ENCODE measurements around the gene PARN.
"Not testable (repeated sequence)": the region's sequence is repeated elsewhere in the genome, so short reads cannot be mapped to it uniquely, and the experiment has no call there.

The PARN gene

GRCh38 chr16:14398014-14398717 lies 231.9 kb downstream of the PARN start:
- 80 to 96% methylated on average over 5 to 8 of the region's 11 CpGs for WGBS, 2 experiments (ENCODE audit: insufficient coverage in 2 of 2)
- no peaks in the 10 kb centered on the region for H3K36me3 ChIP-seq (ENCODE audit: control insufficient read depth, insufficient read depth, low read length)
- peaks cover 25% of the 10 kb centered on the region for H3K4me1 ChIP-seq (ENCODE audit: control insufficient read depth, insufficient read depth, low read length, poor library complexity, severe bottlenecking)
- no peaks in the 10 kb centered on the region for H3K9me3 ChIP-seq (ENCODE audit: control insufficient read depth, low read length)
- no peak overlapping the region for H3K4me3 ChIP-seq (ENCODE audit: extremely low read depth, insufficient read depth, low read length, poor library complexity, severe bottlenecking)
- H3K27ac ChIP-seq (ENCODE audit: low read depth, low read length, severe bottlenecking): no peak overlapping the region

GRCh38 chr16:14395710-14396304 lies 234.3 kb downstream of the PARN start:
- H3K9me3 ChIP-seq (ENCODE audit: control insufficient read depth, low read length); H3K27ac ChIP-seq (ENCODE audit: low read depth, low read length, severe bottlenecking); H3K36me3 ChIP-seq (ENCODE audit: control insufficient read depth, insufficient read depth, low read length); H3K4me3 ChIP-seq (ENCODE audit: extremely low read depth, insufficient read depth, low read length, poor library complexity, severe bottlenecking): not testable (repeated sequence)
- 97 to 98% methylated on average over 3 to 4 of the region's 10 CpGs for WGBS, 2 experiments (ENCODE audit: insufficient coverage in 2 of 2)
- H3K4me1 ChIP-seq (ENCODE audit: control insufficient read depth, insufficient read depth, low read length, poor library complexity, severe bottlenecking): peaks cover 19% of the 10 kb centered on the region

- Histone ChIP-seq H3K36me3 (ENCODE audit: control insufficient read depth, insufficient read depth, low read length) (no peaks in the 10 kb centered on the region), H3K9me3 (ENCODE audit: control insufficient read depth, low read length) (no peaks in the 10 kb centered on the region), H3K4me1 (ENCODE audit: control insufficient read depth, insufficient read depth, low read length, poor library complexity, severe bottlenecking) (peaks cover 11% of the 10 kb centered on the region), H3K27ac (ENCODE audit: low read depth, low read length, severe bottlenecking) (no peak overlapping the region), H3K4me3 (ENCODE audit: extremely low read depth, insufficient read depth, low read length, poor library complexity, severe bottlenecking) (no peak overlapping the region)
- no CpG with 5 or more reads among the region's 3 CpGs for WGBS, 2 experiments (ENCODE audit: insufficient coverage in 2 of 2)
These were observed 235.2 kb downstream of the PARN start for GRCh38 chr16:14394834-14395233.

GRCh38 chr16:14392960-14393359 lies 237.1 kb downstream of the PARN start:
- Histone ChIP-seq H3K4me1 (ENCODE audit: control insufficient read depth, insufficient read depth, low read length, poor library complexity, severe bottlenecking) (no peaks in the 10 kb centered on the region), H3K9me3 (ENCODE audit: control insufficient read depth, low read length) (no peaks in the 10 kb centered on the region), H3K4me3 (ENCODE audit: extremely low read depth, insufficient read depth, low read length, poor library complexity, severe bottlenecking) (no peak overlapping the region), H3K27ac (ENCODE audit: low read depth, low read length, severe bottlenecking) (no peak overlapping the region), H3K36me3 (ENCODE audit: control insufficient read depth, insufficient read depth, low read length) (no peaks in the 10 kb centered on the region)
- WGBS, 2 experiments (ENCODE audit: insufficient coverage in 2 of 2): 87 to 90% methylated on average over 6 of the region's 6 CpGs

- no peak overlapping the region for H3K27ac ChIP-seq (ENCODE audit: low read depth, low read length, severe bottlenecking)
- no peaks in the 10 kb centered on the region for H3K9me3 ChIP-seq (ENCODE audit: control insufficient read depth, low read length)
- WGBS, 2 experiments (ENCODE audit: insufficient coverage in 2 of 2): 100% methylated on average over 1 of the region's 1 CpG; no CpG with 5 or more reads in 1 of the 2 experiments
- no peaks in the 10 kb centered on the region for H3K36me3 ChIP-seq (ENCODE audit: control insufficient read depth, insufficient read depth, low read length)
- no peak overlapping the region for H3K4me3 ChIP-seq (ENCODE audit: extremely low read depth, insufficient read depth, low read length, poor library complexity, severe bottlenecking)
- no peaks in the 10 kb centered on the region for H3K4me1 ChIP-seq (ENCODE audit: control insufficient read depth, insufficient read depth, low read length, poor library complexity, severe bottlenecking)
These were observed 240.7 kb downstream of the PARN start for GRCh38 chr16:14389359-14389758.

GRCh38 chr16:14388243-14388642 lies 241.8 kb downstream of the PARN start:
- H3K4me1 ChIP-seq (ENCODE audit: control insufficient read depth, insufficient read depth, low read length, poor library complexity, severe bottlenecking): no peaks in the 10 kb centered on the region
- no peak overlapping the region for H3K4me3 ChIP-seq (ENCODE audit: extremely low read depth, insufficient read depth, low read length, poor library complexity, severe bottlenecking)
- H3K27ac ChIP-seq (ENCODE audit: low read depth, low read length, severe bottlenecking): no peak overlapping the region
- 91 to 93% methylated on average over 6 of the region's 7 CpGs for WGBS, 2 experiments (ENCODE audit: insufficient coverage in 2 of 2)
- no peaks in the 10 kb centered on the region for H3K9me3 ChIP-seq (ENCODE audit: control insufficient read depth, low read length)
- H3K36me3 ChIP-seq (ENCODE audit: control insufficient read depth, insufficient read depth, low read length): no peaks in the 10 kb centered on the region

GRCh38 chr16:14386115-14386514 lies 243.9 kb downstream of the PARN start:
- H3K27ac ChIP-seq (ENCODE audit: low read depth, low read length, severe bottlenecking): no peak overlapping the region
- H3K4me1 ChIP-seq (ENCODE audit: control insufficient read depth, insufficient read depth, low read length, poor library complexity, severe bottlenecking): no peaks in the 10 kb centered on the region
- WGBS, 2 experiments (ENCODE audit: insufficient coverage in 2 of 2): 80 to 83% methylated on average over 1 to 3 of the region's 3 CpGs
- no peak overlapping the region for H3K4me3 ChIP-seq (ENCODE audit: extremely low read depth, insufficient read depth, low read length, poor library complexity, severe bottlenecking)
- H3K9me3 ChIP-seq (ENCODE audit: control insufficient read depth, low read length): no peaks in the 10 kb centered on the region
- H3K36me3 ChIP-seq (ENCODE audit: control insufficient read depth, insufficient read depth, low read length): no peaks in the 10 kb centered on the region

All from mesodermal cell (in vitro differentiated cells).